ENCODE measurements around the gene PHC2. TPM values are rescaled to one million over a fixed set of nuclear protein-coding genes. Genes with fewer than 3 reads are reported as not detected.

PHC2 gene
- total and polyA plus RNA-seq, 8 donors = 21.8 to 62.1 (median 42.6) TPM

DNA sequence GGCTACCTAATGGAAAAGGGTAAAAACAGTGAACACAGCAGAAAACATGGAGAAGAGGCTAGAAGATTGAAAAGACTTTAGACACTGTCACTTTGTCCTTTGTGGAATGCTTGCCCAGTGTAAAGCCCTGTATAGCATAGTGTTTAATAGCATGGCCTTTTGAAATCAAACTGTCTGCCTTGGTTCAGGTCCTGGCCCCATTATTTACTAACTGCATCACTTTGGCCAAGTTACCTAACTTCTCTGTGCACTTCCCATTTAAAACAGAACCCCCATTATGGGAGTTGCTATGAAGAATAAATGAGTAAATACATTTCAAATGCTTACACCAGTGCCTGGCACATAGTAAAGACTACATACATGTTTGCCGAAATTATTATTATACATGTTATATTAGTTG lies 12.1 kb downstream of the PHC2 start:
- intact Hi-C loops (cut with DNase I) = no loop called here
- DNase-seq = no peak
- no peaks in the 10 kb centered on the region for H3K27me3 ChIP-seq

DNA sequence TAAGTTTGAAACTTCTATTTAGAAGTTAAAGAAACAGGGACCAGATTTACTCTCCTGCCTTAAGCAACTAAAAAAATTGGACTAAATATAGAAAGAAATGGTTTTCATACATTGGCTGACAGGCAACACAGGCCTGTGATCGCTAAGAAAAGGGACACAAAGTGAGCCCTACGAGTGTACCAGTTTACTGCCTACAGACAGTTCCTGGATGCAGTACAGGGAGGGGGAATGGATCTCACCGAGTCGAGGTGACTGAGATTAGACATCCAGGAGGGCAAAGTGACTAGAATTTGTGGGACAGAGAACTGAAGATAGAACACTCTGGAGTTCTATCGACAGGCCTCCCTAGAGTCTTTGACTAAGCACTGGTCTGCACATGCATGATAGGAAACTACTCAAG lies 16.0 kb downstream of the PHC2 start:
- TF ChIP-seq, protein P1, sequence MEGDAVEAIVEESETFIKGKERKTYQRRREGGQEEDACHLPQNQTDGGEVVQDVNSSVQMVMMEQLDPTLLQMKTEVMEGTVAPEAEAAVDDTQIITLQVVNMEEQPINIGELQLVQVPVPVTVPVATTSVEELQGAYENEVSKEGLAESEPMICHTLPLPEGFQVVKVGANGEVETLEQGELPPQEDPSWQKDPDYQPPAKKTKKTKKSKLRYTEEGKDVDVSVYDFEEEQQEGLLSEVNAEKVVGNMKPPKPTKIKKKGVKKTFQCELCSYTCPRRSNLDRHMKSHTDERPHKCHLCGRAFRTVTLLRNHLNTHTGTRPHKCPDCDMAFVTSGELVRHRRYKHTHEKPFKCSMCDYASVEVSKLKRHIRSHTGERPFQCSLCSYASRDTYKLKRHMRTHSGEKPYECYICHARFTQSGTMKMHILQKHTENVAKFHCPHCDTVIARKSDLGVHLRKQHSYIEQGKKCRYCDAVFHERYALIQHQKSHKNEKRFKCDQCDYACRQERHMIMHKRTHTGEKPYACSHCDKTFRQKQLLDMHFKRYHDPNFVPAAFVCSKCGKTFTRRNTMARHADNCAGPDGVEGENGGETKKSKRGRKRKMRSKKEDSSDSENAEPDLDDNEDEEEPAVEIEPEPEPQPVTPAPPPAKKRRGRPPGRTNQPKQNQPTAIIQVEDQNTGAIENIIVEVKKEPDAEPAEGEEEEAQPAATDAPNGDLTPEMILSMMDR (IDR thresholded peaks at IDR 0.05) = no peak
- 91 to 93% methylated on average over 5 of the region's 5 CpGs for WGBS, 2 donors
- H3K36me3 ChIP-seq = no peaks in the 10 kb centered on the region
- DNase-seq (no peak), FAIRE-seq (no peak), ATAC-seq (no peak)
- intact Hi-C loops (cut with DNase I) = no loop called here
- no peaks in the 10 kb centered on the region for H3K4me1 ChIP-seq
- no peak overlapping the region for H3K4me3 ChIP-seq
- H3K9me3 ChIP-seq = peaks cover 0 to 5% (median 1%) of the 10 kb centered on the region in 4 donors
- no peaks in the 10 kb centered on the region for H3K27me3 ChIP-seq
- no peak overlapping the region for H3K27ac ChIP-seq

More for the DNA sequence above, 12.1 kb downstream of the PHC2 start:
- Histone ChIP-seq H3K4me1 (no peaks in the 10 kb centered on the region), H3K4me3 (no peak overlapping the region), H3K27ac (no peak overlapping the region), H3K36me3 (no peaks in the 10 kb centered on the region), H3K9me3 (peaks cover 0 to 5% (median 1%) of the 10 kb centered on the region in 4 donors)
- 95 to 100% methylated on average over 1 of the region's 1 CpG for WGBS, 2 donors
- no peak for FAIRE-seq
- TF ChIP-seq, protein P1 (IDR thresholded peaks at IDR 0.05) = no peak
- no peak for ATAC-seq

DNA sequence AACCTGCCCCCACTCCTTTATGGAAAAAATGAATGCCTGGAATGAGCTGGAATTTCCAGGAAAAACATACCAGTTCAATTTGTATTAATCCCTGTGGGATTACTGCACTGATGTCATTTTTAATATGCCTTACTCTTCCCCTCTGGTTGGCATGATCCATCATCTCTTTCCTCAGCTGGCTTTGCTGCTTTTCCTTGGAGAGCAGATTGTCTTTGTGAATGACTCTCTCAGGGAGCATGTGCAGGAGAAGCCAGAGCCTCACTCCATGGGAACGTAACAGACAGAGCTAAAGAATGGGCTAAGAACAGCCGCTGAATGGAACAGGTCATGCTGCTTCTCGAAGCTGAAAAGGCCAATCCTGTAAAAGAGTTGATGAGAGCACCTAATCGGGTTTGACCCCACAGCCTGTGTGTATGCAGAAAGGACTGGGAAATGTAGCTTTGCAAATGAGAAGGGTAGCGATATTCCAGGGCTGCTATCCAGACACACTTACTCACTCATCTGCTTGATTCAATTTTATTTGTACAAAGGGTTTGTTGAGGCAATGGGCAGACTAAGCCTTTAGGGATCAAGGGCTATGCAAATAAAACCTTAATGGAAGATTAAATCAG lies 20.7 kb downstream of the PHC2 start:
- TF ChIP-seq, protein P1 (IDR thresholded peaks at IDR 0.05) = no peak
- ATAC-seq (peak in 2 of 4 donors; percentile 18 to 60), FAIRE-seq (no peak), DNase-seq (no peak)
- Histone ChIP-seq H3K9me3 (no peaks in the 10 kb centered on the region), H3K4me1 (no peaks in the 10 kb centered on the region), H3K4me3 (no peak overlapping the region), H3K27ac (no peak overlapping the region), H3K36me3 (no peaks in the 10 kb centered on the region), H3K27me3 (no peaks in the 10 kb centered on the region)
- intact Hi-C loops (cut with DNase I) = no loop called here
- WGBS, 2 donors = 72 to 78% methylated on average over 5 of the region's 5 CpGs

DNA sequence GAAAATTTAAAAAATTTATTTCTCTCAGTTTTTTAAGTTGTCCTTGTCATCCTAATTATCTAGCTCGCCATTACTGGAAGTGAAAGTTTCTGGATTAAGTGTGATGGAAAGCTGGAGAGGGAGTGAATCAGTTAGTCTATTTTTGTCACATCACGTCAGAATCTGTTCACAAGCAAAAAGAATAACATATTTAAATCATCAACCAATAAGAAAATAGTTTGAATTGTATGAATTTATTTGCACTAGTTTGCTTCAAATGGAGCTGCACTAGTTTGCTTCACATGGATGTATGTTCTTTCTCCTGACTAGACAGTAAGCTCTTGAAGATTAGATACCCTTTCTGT lies 22.8 kb downstream of the PHC2 start:
- peak; percentile 43 for FAIRE-seq

More for the DNA sequence above, 22.8 kb downstream of the PHC2 start:
- H3K27ac ChIP-seq = no peak overlapping the region
- no peak for DNase-seq
- 87 to 90% methylated on average over 2 of the region's 2 CpGs for WGBS, 2 donors
- H3K4me3 ChIP-seq = no peak overlapping the region
- no peaks in the 10 kb centered on the region for H3K27me3 ChIP-seq
- H3K4me1 ChIP-seq = no peaks in the 10 kb centered on the region
- H3K36me3 ChIP-seq = no peaks in the 10 kb centered on the region
- intact Hi-C loops (cut with DNase I) = no loop called here
- ATAC-seq = no peak
- TF ChIP-seq, protein P1 (IDR thresholded peaks at IDR 0.05) = no peak
- no peaks in the 10 kb centered on the region for H3K9me3 ChIP-seq
